ENCODE data around the gene PLCB2.

Gene PLCB2

GRCh38 chr15:40252438-40253166 is 55.1 kb downstream of the PLCB2 start:
- no peaks in the 10 kb centered on the region for H3K4me1 ChIP-seq (ENCODE audit: insufficient read depth, low read length)
- H3K4me2 ChIP-seq (ENCODE audit: insufficient read depth, low read length) = no peak overlapping the region
- DNase-seq = no peak
- no peaks in the 10 kb centered on the region for H3K9me3 ChIP-seq (ENCODE audit: insufficient read depth, low read length, severe bottlenecking)
- H3K9ac ChIP-seq (ENCODE audit: low read depth, low read length) = no peak overlapping the region
- no peaks in the 10 kb centered on the region for H3K36me3 ChIP-seq (ENCODE audit: insufficient read depth, low read length)
- H3K27me3 ChIP-seq (ENCODE audit: insufficient read depth, low read length, poor library complexity) = peaks cover 2% of the 10 kb centered on the region
- H3K27ac ChIP-seq (ENCODE audit: low read length) = no peak overlapping the region
- no peak overlapping the region for H3K4me3 ChIP-seq (ENCODE audit: low read depth in 1 of 2, low read length in 2 of 2)
- no peaks in the 10 kb centered on the region for H3K79me2 ChIP-seq (ENCODE audit: insufficient read depth, low read length)
- H4K20me1 ChIP-seq (ENCODE audit: insufficient read depth, low read length) = no peaks in the 10 kb centered on the region
- no peak for ATAC-seq (ENCODE audit: insufficient read depth, low read depth)
- H2AFZ ChIP-seq (ENCODE audit: low read depth, low read length) = no peak overlapping the region
- no peak for TF ChIP-seq EZH2 (IDR thresholded peaks at IDR 0.05; ENCODE audit: borderline replicate concordance, low read depth, low read length, severe bottlenecking)
- TF ChIP-seq CTCF (IDR thresholded peaks at IDR 0.05; ENCODE audit: borderline replicate concordance, extremely low read depth, low read length, poor library complexity, severe bottlenecking) = no peak

DNA sequence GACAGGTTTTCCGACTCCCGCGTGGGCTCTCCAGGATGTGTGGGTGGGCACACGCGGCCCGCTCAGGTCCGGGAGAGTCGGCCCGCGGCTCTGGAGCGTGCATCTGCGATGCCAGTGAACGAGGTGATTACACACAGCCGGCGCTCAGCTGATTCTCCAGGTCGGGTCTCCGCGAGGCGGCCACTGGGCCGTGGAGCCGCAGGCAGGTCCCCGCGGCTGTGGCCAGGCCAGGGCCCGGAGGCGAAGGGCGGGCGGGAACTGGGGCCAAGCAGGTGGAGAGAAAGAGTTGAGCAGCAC is 55.6 kb downstream of the PLCB2 start:
- Histone ChIP-seq H3K27ac (ENCODE audit: low read length) (no peak overlapping the region), H3K4me1 (ENCODE audit: insufficient read depth, low read length) (no peaks in the 10 kb centered on the region), H3K9ac (ENCODE audit: low read depth, low read length) (no peak overlapping the region), H4K20me1 (ENCODE audit: insufficient read depth, low read length) (no peaks in the 10 kb centered on the region), H3K79me2 (ENCODE audit: insufficient read depth, low read length) (no peaks in the 10 kb centered on the region), H3K4me2 (ENCODE audit: insufficient read depth, low read length) (no peak overlapping the region), H3K27me3 (ENCODE audit: insufficient read depth, low read length, poor library complexity) (peaks cover 2% of the 10 kb centered on the region), H3K4me3 (ENCODE audit: low read depth in 1 of 2, low read length in 2 of 2) (no peak overlapping the region), H3K36me3 (ENCODE audit: insufficient read depth, low read length) (no peaks in the 10 kb centered on the region), H2AFZ (ENCODE audit: low read depth, low read length) (no peak overlapping the region), H3K9me3 (ENCODE audit: insufficient read depth, low read length, severe bottlenecking) (no peaks in the 10 kb centered on the region)
- no peak for ATAC-seq (ENCODE audit: insufficient read depth, low read depth)
- TF ChIP-seq CTCF (IDR thresholded peaks at IDR 0.05; ENCODE audit: borderline replicate concordance, extremely low read depth, low read length, poor library complexity, severe bottlenecking) = no peak
- no peak for DNase-seq

GRCh38 chr15:40251486-40252140 is 56.1 kb downstream of the PLCB2 start:
- no peak overlapping the region for H3K4me3 ChIP-seq (ENCODE audit: low read depth in 1 of 2, low read length in 2 of 2)
- DNase-seq (no peak), ATAC-seq (ENCODE audit: insufficient read depth, low read depth) (no peak)
- H3K36me3 ChIP-seq (ENCODE audit: insufficient read depth, low read length) = no peaks in the 10 kb centered on the region
- H3K27me3 ChIP-seq (ENCODE audit: insufficient read depth, low read length, poor library complexity) = peaks cover 2% of the 10 kb centered on the region
- TF ChIP-seq EZH2 (IDR thresholded peaks at IDR 0.05; ENCODE audit: borderline replicate concordance, low read depth, low read length, severe bottlenecking) (no peak), CTCF (IDR thresholded peaks at IDR 0.05; ENCODE audit: borderline replicate concordance, extremely low read depth, low read length, poor library complexity, severe bottlenecking) (no peak)
- H3K4me2 ChIP-seq (ENCODE audit: insufficient read depth, low read length) = no peak overlapping the region
- H3K9me3 ChIP-seq (ENCODE audit: insufficient read depth, low read length, severe bottlenecking) = no peaks in the 10 kb centered on the region
- H3K27ac ChIP-seq (ENCODE audit: low read length) = no peak overlapping the region
- H4K20me1 ChIP-seq (ENCODE audit: insufficient read depth, low read length) = no peaks in the 10 kb centered on the region
- no peak overlapping the region for H3K9ac ChIP-seq (ENCODE audit: low read depth, low read length)
- H3K79me2 ChIP-seq (ENCODE audit: insufficient read depth, low read length) = no peaks in the 10 kb centered on the region
- no peaks in the 10 kb centered on the region for H3K4me1 ChIP-seq (ENCODE audit: insufficient read depth, low read length)
- no peak overlapping the region for H2AFZ ChIP-seq (ENCODE audit: low read depth, low read length)
